ENCODE data around the gene CNOT1. TPM values are rescaled to one million over a fixed set of nuclear protein-coding genes. Genes with fewer than 3 reads are reported as not detected.
"Not testable (repeated sequence)": the region's sequence is repeated elsewhere in the genome, so short reads cannot be mapped to it uniquely, and the experiment has no call there.

CNOT1 gene
- total RNA-seq, 1 donor = 133 TPM

DNA sequence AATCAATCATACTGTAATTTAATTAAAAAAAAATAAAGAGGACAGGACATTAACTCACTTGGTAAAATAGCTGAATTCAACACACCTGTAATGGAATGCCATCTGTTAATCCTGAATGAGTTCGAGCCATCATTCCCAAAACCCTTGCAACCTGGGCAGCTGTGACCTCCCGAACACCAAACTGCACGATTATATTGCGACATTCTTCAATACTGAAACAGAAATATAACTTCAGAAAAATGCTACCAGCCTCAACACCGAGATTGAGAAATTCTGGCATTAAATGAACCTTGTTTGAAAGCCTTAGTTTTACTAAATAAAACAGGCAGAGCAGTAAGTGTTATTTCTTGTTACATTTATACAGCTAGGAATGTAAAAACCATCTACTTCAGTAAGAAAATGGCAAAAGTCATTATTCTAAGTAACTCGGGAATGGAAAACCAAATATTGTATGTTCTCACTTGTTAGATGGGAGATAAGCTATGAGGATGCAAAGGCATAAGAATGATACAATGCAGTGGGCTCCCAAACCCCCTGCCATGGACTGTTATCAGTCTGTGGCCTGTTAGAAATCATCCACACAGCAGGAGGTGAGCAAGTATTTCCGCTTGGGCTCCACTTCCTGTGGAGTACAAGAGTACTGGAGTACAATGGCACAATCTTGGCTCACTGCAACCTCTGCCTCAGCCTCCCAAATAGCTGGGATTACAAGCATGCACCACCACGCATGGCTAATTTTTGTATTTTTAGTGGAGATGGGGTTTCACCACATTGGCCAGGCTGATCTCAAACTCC, 46.5 kb downstream of the CNOT1 start:
- TF ChIP-seq, protein P1, sequence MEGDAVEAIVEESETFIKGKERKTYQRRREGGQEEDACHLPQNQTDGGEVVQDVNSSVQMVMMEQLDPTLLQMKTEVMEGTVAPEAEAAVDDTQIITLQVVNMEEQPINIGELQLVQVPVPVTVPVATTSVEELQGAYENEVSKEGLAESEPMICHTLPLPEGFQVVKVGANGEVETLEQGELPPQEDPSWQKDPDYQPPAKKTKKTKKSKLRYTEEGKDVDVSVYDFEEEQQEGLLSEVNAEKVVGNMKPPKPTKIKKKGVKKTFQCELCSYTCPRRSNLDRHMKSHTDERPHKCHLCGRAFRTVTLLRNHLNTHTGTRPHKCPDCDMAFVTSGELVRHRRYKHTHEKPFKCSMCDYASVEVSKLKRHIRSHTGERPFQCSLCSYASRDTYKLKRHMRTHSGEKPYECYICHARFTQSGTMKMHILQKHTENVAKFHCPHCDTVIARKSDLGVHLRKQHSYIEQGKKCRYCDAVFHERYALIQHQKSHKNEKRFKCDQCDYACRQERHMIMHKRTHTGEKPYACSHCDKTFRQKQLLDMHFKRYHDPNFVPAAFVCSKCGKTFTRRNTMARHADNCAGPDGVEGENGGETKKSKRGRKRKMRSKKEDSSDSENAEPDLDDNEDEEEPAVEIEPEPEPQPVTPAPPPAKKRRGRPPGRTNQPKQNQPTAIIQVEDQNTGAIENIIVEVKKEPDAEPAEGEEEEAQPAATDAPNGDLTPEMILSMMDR (IDR thresholded peaks at IDR 0.05; ENCODE audit: insufficient read depth, low read depth, low read length) = no peak

DNA sequence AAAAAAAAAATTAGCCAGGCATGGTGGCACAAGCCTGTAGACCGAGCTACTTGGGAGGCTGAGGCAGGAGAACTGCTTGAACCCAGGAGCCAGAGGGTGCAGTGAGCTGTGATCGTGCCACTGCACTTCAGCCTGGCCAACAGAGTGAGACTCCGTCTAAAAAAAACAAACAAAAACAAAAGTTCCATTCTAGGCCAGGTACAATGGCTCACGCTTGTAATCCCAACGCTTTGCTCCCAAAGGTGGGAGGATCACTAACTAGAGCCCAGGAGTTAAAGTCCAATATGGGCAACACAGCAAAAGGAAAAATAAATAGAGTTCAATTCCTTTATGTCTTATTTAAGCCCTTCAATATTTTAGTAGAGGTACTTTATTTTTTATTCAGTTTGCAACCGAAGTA, 47.5 kb downstream of the CNOT1 start:
- DNase-seq (ENCODE audit: low read depth) = no peak
- H3K4me3 ChIP-seq (ENCODE audit: low read depth, low read length) = no peak overlapping the region
- TF ChIP-seq, protein P1 (IDR thresholded peaks at IDR 0.05; ENCODE audit: insufficient read depth, low read depth, low read length) = no peak

More for the DNA sequence above, 46.5 kb downstream of the CNOT1 start:
- no peak overlapping the region for H3K4me3 ChIP-seq (ENCODE audit: low read depth, low read length)
- DNase-seq (ENCODE audit: low read depth) = no peak

DNA sequence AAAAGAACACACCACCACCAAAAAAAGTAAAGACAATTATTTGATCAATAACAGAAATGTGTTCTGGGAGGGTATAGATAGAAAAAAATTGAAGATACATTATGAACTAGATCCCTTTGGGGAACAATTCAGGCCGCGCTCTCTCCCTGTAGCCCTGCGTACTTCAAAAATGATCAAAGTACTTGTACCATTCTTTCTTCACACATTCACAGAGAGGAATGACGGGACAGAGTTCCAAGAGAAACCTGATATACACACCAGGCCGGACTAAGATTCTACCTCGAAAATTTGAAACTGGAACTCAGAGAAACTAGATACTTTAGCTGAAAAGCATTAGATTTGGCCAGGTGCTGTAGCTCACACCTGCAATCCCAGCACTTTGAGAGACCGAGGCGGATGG, 50.0 kb downstream of the CNOT1 start:
- TF ChIP-seq, protein P1 (IDR thresholded peaks at IDR 0.05; ENCODE audit: insufficient read depth, low read depth, low read length) = no peak
- no peak overlapping the region for H3K4me3 ChIP-seq (ENCODE audit: low read depth, low read length)
- no peak for DNase-seq (ENCODE audit: low read depth)

DNA sequence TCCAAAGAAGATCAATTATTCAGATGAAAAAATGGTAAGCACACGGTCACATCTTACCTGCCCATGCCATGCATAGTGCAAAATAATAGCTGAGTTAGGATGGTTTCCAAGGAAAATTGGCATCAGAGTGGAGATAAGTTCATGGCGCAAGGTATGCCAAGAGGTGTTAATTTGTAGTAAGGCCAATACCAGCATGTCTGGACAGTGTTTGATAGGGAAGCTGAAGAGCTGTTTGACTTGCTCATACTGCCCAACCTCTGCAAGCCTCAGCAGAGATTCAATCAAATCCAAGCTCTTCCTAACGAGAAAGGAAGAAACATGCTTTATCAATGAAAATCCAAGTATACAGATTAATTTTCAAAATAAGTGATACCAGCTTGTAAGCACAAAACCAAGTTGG, 51.0 kb downstream of the CNOT1 start:
- TF ChIP-seq, protein P1 (IDR thresholded peaks at IDR 0.05; ENCODE audit: insufficient read depth, low read depth, low read length) = no peak
- H3K4me3 ChIP-seq (ENCODE audit: low read depth, low read length) = no peak overlapping the region
- no peak for DNase-seq (ENCODE audit: low read depth)

DNA sequence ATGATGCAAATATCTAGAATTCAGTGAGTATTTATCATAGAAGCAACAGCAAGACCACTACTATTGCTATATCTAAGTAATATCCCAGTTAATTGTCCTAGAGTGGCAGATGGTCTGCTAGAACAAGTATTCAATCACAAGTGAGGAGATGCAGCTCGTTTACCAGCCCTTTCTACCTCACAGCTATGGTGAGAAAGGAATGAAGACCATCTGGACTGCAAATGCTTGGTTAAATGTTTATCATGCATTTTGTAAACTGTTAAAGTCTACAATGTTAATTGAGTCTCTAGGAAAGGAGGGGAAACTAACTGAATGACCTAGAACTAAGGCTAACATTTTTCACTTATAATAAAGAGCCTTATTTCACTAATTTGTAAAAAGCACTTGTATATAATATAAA, 52.5 kb downstream of the CNOT1 start:
- no peak for DNase-seq (ENCODE audit: low read depth)
- no peak overlapping the region for H3K4me3 ChIP-seq (ENCODE audit: low read depth, low read length)
- TF ChIP-seq, protein P1 (IDR thresholded peaks at IDR 0.05; ENCODE audit: insufficient read depth, low read depth, low read length) = no peak

DNA sequence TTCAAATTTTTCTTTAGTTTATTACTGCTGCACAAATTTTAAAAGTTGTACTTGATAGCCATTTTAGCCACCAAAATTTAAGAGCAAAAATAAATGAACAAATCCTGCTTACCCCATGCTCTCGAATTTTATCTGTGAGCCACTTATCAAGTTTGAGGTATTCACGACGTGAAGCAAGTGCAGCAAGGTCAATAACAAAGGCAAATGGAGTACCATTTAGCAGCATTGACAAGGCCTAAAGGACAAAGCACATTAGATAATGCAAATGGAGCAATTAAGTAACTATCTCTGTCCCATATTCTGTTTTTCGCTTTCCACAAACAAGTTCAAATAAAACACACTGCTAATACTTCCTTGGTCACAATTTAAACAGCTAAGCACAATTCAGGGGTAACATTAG, 54.7 kb downstream of the CNOT1 start:
- H3K4me3 ChIP-seq (ENCODE audit: low read depth, low read length) = no peak overlapping the region
- TF ChIP-seq, protein P1 (IDR thresholded peaks at IDR 0.05; ENCODE audit: insufficient read depth, low read depth, low read length) = no peak
- no peak for DNase-seq (ENCODE audit: low read depth)

DNA sequence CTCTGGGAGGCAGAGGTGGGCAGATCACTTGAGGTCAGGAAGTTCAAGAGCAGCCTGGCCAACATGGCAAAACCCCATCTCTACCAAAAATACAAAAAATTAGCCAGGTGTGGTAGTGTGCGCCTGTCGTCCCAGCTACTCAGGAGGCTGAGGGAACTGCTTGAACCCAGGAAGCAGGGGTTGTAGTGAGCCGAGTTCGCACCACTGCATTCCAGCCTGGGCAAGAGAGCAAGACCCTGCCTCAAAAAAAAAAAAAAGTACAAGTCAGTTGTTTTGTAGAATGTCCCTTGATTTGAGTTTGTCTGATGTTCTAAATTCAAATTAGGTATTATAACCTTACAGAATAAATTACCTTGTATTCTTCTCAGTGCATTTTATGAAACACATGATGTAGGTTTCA, 63.9 kb downstream of the CNOT1 start:
- H3K4me3 ChIP-seq (ENCODE audit: low read depth, low read length); DNase-seq (ENCODE audit: low read depth): not testable (repeated sequence)
